ENCODE data around the gene SPRING1.

Gene SPRING1

GRCh38 chr12:116698116-116698515, 39.8 kb downstream of the SPRING1 start:
- TF ChIP-seq CTCF (IDR thresholded peaks at IDR 0.05; ENCODE audit: insufficient read depth, low read depth, low read length, missing control alignments) = no peak
- no peak overlapping the region for H3K4me3 ChIP-seq (ENCODE audit: low read depth, low read length)
- DNase-seq (ENCODE audit: low read depth) = no peak

GRCh38 chr12:116697716-116698115, 40.2 kb downstream of the SPRING1 start:
- no peak for TF ChIP-seq CTCF (IDR thresholded peaks at IDR 0.05; ENCODE audit: insufficient read depth, low read depth, low read length, missing control alignments)
- H3K4me3 ChIP-seq (ENCODE audit: low read depth, low read length) = no peak overlapping the region
- DNase-seq (ENCODE audit: low read depth) = no peak

- DNase-seq (ENCODE audit: low read depth) = peak; percentile 35
- H3K4me3 ChIP-seq (ENCODE audit: low read depth, low read length) = no peak overlapping the region
- TF ChIP-seq CTCF (IDR thresholded peaks at IDR 0.05; ENCODE audit: insufficient read depth, low read depth, low read length, missing control alignments) = peak; percentile 36
These were observed 40.6 kb downstream of the SPRING1 start for GRCh38 chr12:116697305-116697704.

- H3K4me3 ChIP-seq (ENCODE audit: low read depth, low read length) = no peak overlapping the region
- no peak for TF ChIP-seq CTCF (IDR thresholded peaks at IDR 0.05; ENCODE audit: insufficient read depth, low read depth, low read length, missing control alignments)
- no peak for DNase-seq (ENCODE audit: low read depth)
These were observed 42.5 kb downstream of the SPRING1 start for GRCh38 chr12:116695464-116695725.

- no peak for DNase-seq (ENCODE audit: low read depth)
- no peak overlapping the region for H3K4me3 ChIP-seq (ENCODE audit: low read depth, low read length)
- TF ChIP-seq CTCF (IDR thresholded peaks at IDR 0.05; ENCODE audit: insufficient read depth, low read depth, low read length, missing control alignments) = no peak
These were observed 43.0 kb downstream of the SPRING1 start for GRCh38 chr12:116694653-116695463.

GRCh38 chr12:116693286-116694227, 44.3 kb downstream of the SPRING1 start:
- no peak for TF ChIP-seq CTCF (IDR thresholded peaks at IDR 0.05; ENCODE audit: insufficient read depth, low read depth, low read length, missing control alignments)
- H3K4me3 ChIP-seq (ENCODE audit: low read depth, low read length) = no peak overlapping the region
- DNase-seq (ENCODE audit: low read depth) = no peak
